Motor neuron (in vitro differentiated cells): Measurements from ENCODE around the gene FBXL16. TPM values are rescaled to one million over a fixed set of nuclear protein-coding genes. Genes with fewer than 3 reads are reported as not detected.

Experiments used
- ATAC-seq, 8 experiments: fragments of 200-7000 bp; cut with Tn5 transposase; replicated peaks in 6 of 8; 2 replicates each; pipeline ENCODE4 v1.8.0; 2021; ENCODE audit warnings: mild to moderate bottlenecking in 8 of 8, moderate library complexity in 8 of 8
- H3K27ac ChIP-seq, 2 donors: fragments of 250-450 bp; sonication (Bioruptor Pico); 2 replicates each; pipeline ENCODE4 v1.9.0; 2021; ENCODE audit warnings: antibody characterized with exemption in 2 of 2, mild to moderate bottlenecking in 2 of 2, moderate library complexity in 1 of 2
- H3K4me1 ChIP-seq, 2 donors: fragments of 250-450 bp; sonication (Bioruptor Pico); replicated peaks in 1 of 2; 2 replicates each; pipeline ENCODE4 v1.6.1; 2021; ENCODE audit warnings: antibody characterized with exemption in 2 of 2, mild to moderate bottlenecking in 2 of 2, moderate library complexity in 1 of 2
- H3K4me3 ChIP-seq, 5 donors: fragments of 250-450 bp; sonication (Bioruptor Pico); 2 replicates each; pipeline ENCODE4 v1.9.0; 2021; ENCODE audit warnings: antibody characterized with exemption in 5 of 5, mild to moderate bottlenecking in 5 of 5, moderate library complexity in 4 of 5
- WGBS, 10 experiments: fragments of 450-650 bp; shearing (Covaris generic); methylation state at CpG; one replicate each; pipeline ENCODE4 v1.0.0; 2022; 5-methylcytosine and 5-hydroxymethylcytosine counted together
- in situ Hi-C, 9 experiments: fragments of 400-800 bp; cut with MboI; loops; one replicate each; pipeline ENCODE4 v1.15.0; 2021; ENCODE audit warnings: low sequenced_read_pairs in 9 of 9, low pct_unique_long_range_greater_than_20kb in 2 of 9; ENCODE audit not compliant: unreplicated experiment in 9 of 9
- total RNA-seq, 8 experiments: library from RNA; unstranded; fragments of 300-600 nt; gene quantifications; 2 replicates each; pipeline versions ENCODE4 v1.2.3 to v1.2.4, GENCODE V29; 2022

Gene FBXL16
- total RNA-seq, 8 experiments from 2014 or later = 0.31 to 13.5 (median 6.3) TPM

DNA sequence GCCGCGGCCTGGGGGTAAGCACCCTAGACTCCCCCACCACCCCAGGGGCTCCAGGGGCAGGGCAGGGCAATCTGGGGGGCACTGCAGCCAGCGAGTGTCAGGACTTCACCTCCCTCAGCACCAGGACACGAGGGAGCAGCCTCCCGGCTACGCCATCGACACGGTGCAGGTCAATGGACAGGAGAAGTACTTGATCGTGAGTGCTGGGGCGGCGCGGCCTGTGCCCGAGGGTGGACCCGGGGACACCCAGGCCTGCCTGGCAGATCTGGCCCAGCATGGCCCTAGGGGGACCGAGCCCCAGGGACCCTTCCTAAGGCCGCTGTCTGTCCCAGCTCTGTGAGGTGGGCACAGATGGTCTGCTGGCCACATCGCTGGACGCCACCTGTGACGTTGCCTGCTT lies 33.2 kb downstream of the FBXL16 start:
- no peak overlapping the region for H3K4me3 ChIP-seq
- in situ Hi-C loops = no loop called here
- no peak for ATAC-seq
- H3K27ac ChIP-seq = no peak overlapping the region
- H3K4me1 ChIP-seq = peaks cover 18 to 19% of the 10 kb centered on the region in 2 donors
- 96 to 100% (median 100%) methylated on average over 1 to 4 of the region's 19 CpGs; no CpG with 5 or more reads in 7 of the 10 experiments for WGBS, 10 experiments

GRCh38 chr16:671353-672131 lies 34.1 kb downstream of the FBXL16 start:
- H3K27ac ChIP-seq = no peak overlapping the region
- H3K4me1 ChIP-seq = peaks cover 18 to 19% of the 10 kb centered on the region in 2 donors
- 80% methylated on average over 3 of the region's 40 CpGs; no CpG with 5 or more reads in 9 of the 10 experiments for WGBS, 10 experiments
- in situ Hi-C loops = no loop called here
- H3K4me3 ChIP-seq = no peak overlapping the region
- ATAC-seq = no peak

GRCh38 chr16:670485-671352 lies 34.9 kb downstream of the FBXL16 start:
- Histone ChIP-seq H3K27ac (no peak overlapping the region), H3K4me3 (no peak overlapping the region)

GRCh38 chr16:669666-670065 lies 35.9 kb downstream of the FBXL16 start:
- Histone ChIP-seq H3K4me3 (no peak overlapping the region), H3K27ac (no peak overlapping the region), H3K4me1 (peaks cover 10 to 11% of the 10 kb centered on the region in 2 donors)
- no peak for ATAC-seq
- in situ Hi-C loops = no loop called here
- 100% methylated on average over 1 of the region's 13 CpGs; no CpG with 5 or more reads in 9 of the 10 experiments for WGBS, 10 experiments

More at GRCh38 chr16:670485-671352, 34.9 kb downstream of the FBXL16 start:
- WGBS, 10 experiments = 80 to 100% (median 91%) methylated on average over 1 to 14 of the region's 52 CpGs; no CpG with 5 or more reads in 6 of the 10 experiments
- peaks cover 16 to 18% of the 10 kb centered on the region in 2 donors for H3K4me1 ChIP-seq
- ATAC-seq = no peak
- in situ Hi-C loops = no loop called here

- in situ Hi-C loops = no loop called here
- Histone ChIP-seq H3K4me1 (peaks cover 10 to 11% of the 10 kb centered on the region in 2 donors), H3K4me3 (peak overlapping the region; percentile 48 to 88 (median 57)), H3K27ac (peak overlapping the region; percentile 14 to 29)
- peak in 3 of 8 experiments; percentile 6 to 17 (median 8) for ATAC-seq
- WGBS, 10 experiments = 0 to 18% (median 12%) methylated on average over 2 to 39 of the region's 50 CpGs; no CpG with 5 or more reads in 6 of the 10 experiments
Measured at GRCh38 chr16:668519-669171, 37.0 kb downstream of the FBXL16 start.

- Histone ChIP-seq H3K4me3 (peak within 1 kb of the TSS; percentile 48 to 88 (median 57)), H3K4me1 (peaks cover 10 to 11% of the 10 kb centered on the region in 2 donors), H3K27ac (peak within 1 kb of the TSS; percentile 14 to 29)
- in situ Hi-C loops = no loop called here
- WGBS, 10 experiments = 0% methylated on average over 1 to 2 of the region's 78 CpGs; no CpG with 5 or more reads in 6 of the 10 experiments
- peak; percentile 89 to 97 (median 92) for ATAC-seq
Measured at GRCh38 chr16:667780-668518, 37.7 kb downstream of the FBXL16 start, which contains the start of gene RHOT2. TSS of gene RHOT2 (plus strand) at chr16:668132. CDS start at chr16:668200, 68 bp downstream.

GRCh38 chr16:667113-667779 lies 38.4 kb downstream of the FBXL16 start:
- peak overlapping the region in 2 of 5 donors; percentile 53 to 57 for H3K4me3 ChIP-seq
- in situ Hi-C loops = no loop called here
- no peak for ATAC-seq
- WGBS, 10 experiments = 77 to 100% (median 88%) methylated on average over 1 to 8 of the region's 22 CpGs; no CpG with 5 or more reads in 4 of the 10 experiments
- peaks cover 10 to 11% of the 10 kb centered on the region in 2 donors for H3K4me1 ChIP-seq
- H3K27ac ChIP-seq = peak overlapping the region in 1 of 2 donors; percentile 29

GRCh38 chr16:666572-666971 lies 39.0 kb downstream of the FBXL16 start:
- no peak overlapping the region for H3K27ac ChIP-seq
- H3K4me1 ChIP-seq = peaks cover 10 to 12% of the 10 kb centered on the region in 2 donors
- H3K4me3 ChIP-seq = no peak overlapping the region
- WGBS, 10 experiments = 67 to 100% (median 100%) methylated on average over 1 to 5 of the region's 13 CpGs; no CpG with 5 or more reads in 5 of the 10 experiments
- no peak for ATAC-seq
- in situ Hi-C loops = no loop called here

- 93 to 100% (median 100%) methylated on average over 1 to 5 of the region's 21 CpGs; no CpG with 5 or more reads in 7 of the 10 experiments for WGBS, 10 experiments
- no peak overlapping the region for H3K27ac ChIP-seq
- no peak overlapping the region for H3K4me3 ChIP-seq
- ATAC-seq = no peak
- peaks cover 14% of the 10 kb centered on the region in 2 donors for H3K4me1 ChIP-seq
- in situ Hi-C loops = no loop called here
Measured at GRCh38 chr16:662597-662996, 43.0 kb downstream of the FBXL16 start.

- WGBS, 10 experiments = 60 to 100% (median 91%) methylated on average over 1 to 4 of the region's 19 CpGs; no CpG with 5 or more reads in 6 of the 10 experiments
- Histone ChIP-seq H3K4me1 (peaks cover 11 to 12% of the 10 kb centered on the region in 2 donors), H3K27ac (no peak overlapping the region), H3K4me3 (no peak overlapping the region)
- no peak for ATAC-seq
- in situ Hi-C loops = no loop called here
Measured at GRCh38 chr16:662095-662494, 43.5 kb downstream of the FBXL16 start.

GRCh38 chr16:661184-661821 lies 44.3 kb downstream of the FBXL16 start:
- in situ Hi-C loops = no loop called here
- H3K4me3 ChIP-seq = no peak overlapping the region
- H3K4me1 ChIP-seq = peaks cover 11 to 12% of the 10 kb centered on the region in 2 donors
- ATAC-seq = peak in 2 of 8 experiments; percentile 10 to 24
- WGBS, 10 experiments = 40 to 100% (median 87%) methylated on average over 1 to 5 of the region's 35 CpGs; no CpG with 5 or more reads in 6 of the 10 experiments
- H3K27ac ChIP-seq = peak overlapping the region; percentile 38 to 75
